GM12864 (cell line): ENCODE measurements around the gene PAX5.

ENCODE experiments used
- DNase-seq: peaks from one replicate; pipeline ENCODE4 v3.0.0-alpha.2; 2011; ENCODE audit warnings: low read depth
- H3K4me3 ChIP-seq: 2 replicates; pipeline ENCODE4 v1.5.1; 2011; ENCODE audit warnings: mild to moderate bottlenecking, low read depth, low read length, control low read depth
- TF ChIP-seq, protein P1 (sequence below): IDR thresholded peaks from 2 replicates; pipeline ENCODE4 v1.5.1; 2011; ENCODE audit warnings: low read depth, mild to moderate bottlenecking, moderate library complexity, low read length, control low read depth, inconsistent platforms; ENCODE audit errors: missing control alignments

Gene PAX5

DNA sequence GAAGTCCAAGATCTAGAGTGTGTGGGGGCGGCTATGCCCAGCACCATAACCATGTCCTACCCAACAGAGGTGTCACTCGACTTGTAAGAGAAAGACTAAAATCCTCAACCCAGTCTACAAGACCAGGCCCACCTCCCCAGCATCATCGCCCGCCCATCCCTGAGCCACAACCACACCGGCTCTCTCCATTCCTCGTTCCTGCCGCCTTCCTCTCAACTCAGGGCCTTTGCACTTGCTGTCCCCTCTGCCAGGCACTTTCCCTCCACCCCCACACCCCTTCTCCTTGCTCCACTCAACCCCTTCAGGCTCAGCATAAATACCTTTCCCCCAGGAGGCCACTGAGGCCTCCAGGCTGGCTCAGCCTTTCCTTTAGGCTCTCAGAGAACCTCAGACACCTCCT, 69.3 kb downstream of the PAX5 start:
- no peak for DNase-seq
- H3K4me3 ChIP-seq, result no peak overlapping the region
- TF ChIP-seq, protein P1, sequence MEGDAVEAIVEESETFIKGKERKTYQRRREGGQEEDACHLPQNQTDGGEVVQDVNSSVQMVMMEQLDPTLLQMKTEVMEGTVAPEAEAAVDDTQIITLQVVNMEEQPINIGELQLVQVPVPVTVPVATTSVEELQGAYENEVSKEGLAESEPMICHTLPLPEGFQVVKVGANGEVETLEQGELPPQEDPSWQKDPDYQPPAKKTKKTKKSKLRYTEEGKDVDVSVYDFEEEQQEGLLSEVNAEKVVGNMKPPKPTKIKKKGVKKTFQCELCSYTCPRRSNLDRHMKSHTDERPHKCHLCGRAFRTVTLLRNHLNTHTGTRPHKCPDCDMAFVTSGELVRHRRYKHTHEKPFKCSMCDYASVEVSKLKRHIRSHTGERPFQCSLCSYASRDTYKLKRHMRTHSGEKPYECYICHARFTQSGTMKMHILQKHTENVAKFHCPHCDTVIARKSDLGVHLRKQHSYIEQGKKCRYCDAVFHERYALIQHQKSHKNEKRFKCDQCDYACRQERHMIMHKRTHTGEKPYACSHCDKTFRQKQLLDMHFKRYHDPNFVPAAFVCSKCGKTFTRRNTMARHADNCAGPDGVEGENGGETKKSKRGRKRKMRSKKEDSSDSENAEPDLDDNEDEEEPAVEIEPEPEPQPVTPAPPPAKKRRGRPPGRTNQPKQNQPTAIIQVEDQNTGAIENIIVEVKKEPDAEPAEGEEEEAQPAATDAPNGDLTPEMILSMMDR, result no peak

DNA sequence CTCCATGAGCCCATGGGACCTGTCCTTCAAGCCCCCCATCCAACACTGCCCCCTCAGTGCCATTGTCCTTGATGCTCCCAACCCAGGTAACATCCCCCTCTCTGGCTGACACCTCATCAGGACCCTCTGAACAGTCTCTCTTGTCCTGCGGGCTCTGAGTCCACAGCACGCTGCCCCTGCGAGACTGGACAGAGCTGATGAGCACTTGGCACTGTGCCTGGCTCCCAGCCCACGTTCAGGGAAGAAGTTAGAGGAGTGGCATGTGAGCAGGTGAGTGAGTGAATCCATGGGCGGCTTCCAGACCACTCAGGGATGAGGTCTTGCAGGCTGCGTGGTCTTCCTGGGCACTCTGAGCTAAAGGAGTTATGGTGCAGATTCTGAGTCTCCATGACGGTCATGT, 70.7 kb downstream of the PAX5 start:
- TF ChIP-seq, protein P1, result no peak
- no peak for DNase-seq

DNA sequence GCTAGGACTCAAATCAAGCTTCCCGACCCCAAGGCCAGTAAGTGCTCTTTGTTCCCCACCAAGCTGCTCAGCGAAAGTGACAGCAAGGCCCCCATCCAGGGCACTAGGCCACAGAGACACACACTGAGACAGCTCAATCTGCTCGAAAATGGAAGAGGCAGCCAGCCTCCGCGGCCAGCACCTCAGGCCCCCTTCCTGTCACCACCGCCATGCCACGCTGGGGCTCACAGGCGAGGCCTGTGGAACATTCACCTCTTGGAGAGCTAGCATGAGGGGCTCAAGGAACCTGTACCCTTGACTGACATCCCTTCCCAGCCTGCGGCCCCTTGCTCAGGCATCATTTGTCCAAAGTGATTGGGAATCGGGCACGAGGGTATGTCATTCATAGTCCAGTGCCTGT, 71.4 kb downstream of the PAX5 start:
- no peak for DNase-seq
- TF ChIP-seq, protein P1, result no peak
- no peak overlapping the region for H3K4me3 ChIP-seq

More for the DNA sequence above, 70.7 kb downstream of the PAX5 start:
- no peak overlapping the region for H3K4me3 ChIP-seq

DNA sequence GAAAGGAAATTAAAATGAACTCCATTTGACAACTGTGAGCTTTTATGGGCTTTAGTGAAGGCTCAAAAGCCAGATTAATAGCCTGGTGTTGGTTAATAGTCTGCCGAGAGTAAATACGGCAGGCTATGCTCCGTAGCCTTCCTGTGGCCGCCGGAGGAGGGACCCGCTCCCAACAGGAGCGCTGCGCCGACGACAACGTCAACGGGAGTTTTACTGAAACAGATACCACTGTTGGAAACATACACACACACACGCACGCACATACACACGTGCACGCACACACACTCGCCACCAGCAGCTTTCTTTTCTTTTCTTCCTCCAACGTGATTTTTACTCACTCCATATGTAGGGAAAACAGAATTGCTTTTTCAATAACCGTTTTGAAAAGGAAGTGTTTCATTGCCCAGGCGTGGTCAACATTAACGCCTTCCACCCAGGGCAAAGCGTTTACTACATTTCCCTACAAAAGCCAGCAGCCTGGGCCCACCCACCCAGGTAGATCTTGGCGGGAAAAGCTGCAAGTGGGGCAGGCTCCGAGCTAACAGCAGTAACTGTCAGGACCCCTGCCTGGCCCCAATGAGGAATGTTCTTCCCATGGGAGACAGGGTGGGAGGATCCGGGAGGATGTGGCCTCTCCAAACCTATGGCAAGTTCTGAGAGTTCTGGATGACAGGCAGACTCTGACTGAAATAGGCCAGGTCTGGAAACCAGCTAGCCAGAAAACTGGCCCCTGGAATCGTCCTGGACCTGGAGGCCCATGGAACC, 72.3 kb downstream of the PAX5 start:
- no peak overlapping the region for H3K4me3 ChIP-seq
- no peak for DNase-seq
- TF ChIP-seq, protein P1, result no peak

DNA sequence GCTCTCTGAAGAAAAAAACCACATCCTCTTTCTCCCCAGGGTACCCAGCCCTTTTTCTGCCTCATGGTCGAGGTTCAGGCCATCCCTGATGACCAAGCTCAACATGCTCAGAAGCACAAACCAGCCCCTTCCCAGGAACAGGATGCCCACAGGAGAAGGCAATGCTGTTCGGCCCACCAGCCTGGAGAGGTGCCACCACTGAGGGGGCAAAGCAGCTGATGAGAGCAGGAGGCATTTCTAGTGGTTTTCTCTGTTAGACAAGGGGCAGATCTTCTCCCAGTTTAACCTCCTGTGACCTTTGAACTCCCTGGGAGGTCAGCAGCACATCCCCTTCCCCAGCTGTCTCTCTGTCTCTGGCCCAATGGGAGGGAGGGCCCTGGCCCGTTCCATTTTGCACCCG, 73.0 kb downstream of the PAX5 start:
- H3K4me3 ChIP-seq, result no peak overlapping the region
- DNase-seq, result no peak
- TF ChIP-seq, protein P1, result no peak

DNA sequence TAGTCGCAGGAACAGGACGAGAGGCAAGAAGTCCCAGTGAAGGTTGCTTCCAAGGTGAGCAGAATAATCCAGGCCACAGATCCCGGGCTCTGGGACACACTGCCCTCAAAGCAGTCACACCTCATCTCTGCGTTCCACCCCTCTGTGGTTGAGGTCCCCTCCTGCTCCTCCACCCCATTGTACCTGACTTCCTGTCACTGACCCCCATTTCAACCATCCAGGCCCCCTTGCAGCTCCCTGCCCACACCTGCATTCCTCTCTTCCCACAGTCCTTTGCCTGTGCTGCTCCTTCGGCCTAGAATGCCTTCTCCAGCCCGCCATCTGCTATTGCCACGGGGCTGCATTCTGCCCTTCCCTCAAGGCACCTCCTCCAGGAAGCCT, 73.5 kb downstream of the PAX5 start:
- no peak for DNase-seq
- H3K4me3 ChIP-seq, result no peak overlapping the region
- TF ChIP-seq, protein P1, result no peak
